Neural progenitor cell (in vitro differentiated cells): Measurements from ENCODE around the gene ADCY9. TPM values are rescaled to one million over a fixed set of nuclear protein-coding genes. Genes with fewer than 3 reads are reported as not detected.
A peak's percentile ranks its signal among the peaks of the same experiment; 100 is the strongest.

Experiments
- DNase-seq: peaks from one replicate; pipeline ENCODE4 v3.0.0-alpha.2; 2016; ENCODE audit warnings: low spot score
- H2AFZ ChIP-seq: fragments of 200-600 bp; sonication (generic); replicated peaks from 2 replicates; pipeline ENCODE4 v1.6.1; 2016; ENCODE audit warnings: antibody characterized with exemption
- H3F3A ChIP-seq: fragments of 200-600 bp; sonication (generic); 2 replicates; pipeline ENCODE4 v1.6.1; 2016; ENCODE audit warnings: antibody characterized with exemption, low read depth
- H3K27ac ChIP-seq: fragments of 200-600 bp; sonication (generic); 2 replicates; pipeline ENCODE4 v1.5.1; 2016; ENCODE audit warnings: mild to moderate bottlenecking
- H3K27me3 ChIP-seq: fragments of 200-600 bp; sonication (generic); 2 replicates; pipeline ENCODE4 v1.6.1; 2016; ENCODE audit warnings: mild to moderate bottlenecking, moderate library complexity
- H3K36me3 ChIP-seq: fragments of 200-600 bp; sonication (generic); 2 replicates; pipeline ENCODE4 v1.5.1; 2016
- H3K4me1 ChIP-seq: fragments of 200-600 bp; sonication (generic); 2 replicates; pipeline ENCODE4 v1.6.1; 2016; ENCODE audit warnings: mixed run types
- H3K4me2 ChIP-seq: fragments of 200-600 bp; sonication (generic); 2 replicates; pipeline ENCODE4 v1.6.1; 2016
- H3K4me3 ChIP-seq: fragments of 200-600 bp; sonication (generic); 2 replicates; pipeline ENCODE4 v1.5.1; 2016
- H3K79me2 ChIP-seq: fragments of 200-600 bp; sonication (generic); 2 replicates; pipeline ENCODE4 v1.6.1; 2016; ENCODE audit warnings: low read depth
- H3K9ac ChIP-seq: fragments of 200-600 bp; sonication (generic); 2 replicates; pipeline ENCODE4 v1.6.1; 2016
- H3K9me3 ChIP-seq: fragments of 200-600 bp; sonication (generic); 2 replicates; pipeline ENCODE4 v1.5.1; 2016; ENCODE audit warnings: low read depth
- H4K20me1 ChIP-seq: fragments of 200-600 bp; sonication (generic); 2 replicates; pipeline ENCODE4 v1.6.1; 2016; ENCODE audit warnings: low read depth
- H3K27ac Mint-ChIP-seq: 3 replicates; pipeline ENCODE4 v1.8.0; 2021; ENCODE audit warnings: mixed read lengths
- H3K27me3 Mint-ChIP-seq: 2 replicates; pipeline ENCODE4 v1.8.0; 2022; ENCODE audit warnings: low read depth, mild to moderate bottlenecking, inconsistent platforms, moderate library complexity, mixed read lengths; ENCODE audit not compliant: insufficient read depth
- H3K36me3 Mint-ChIP-seq: 3 replicates; pipeline ENCODE4 v1.8.0; 2021; ENCODE audit warnings: mixed read lengths
- H3K4me1 Mint-ChIP-seq: 3 replicates; pipeline ENCODE4 v1.8.0; 2021; ENCODE audit warnings: mixed read lengths
- H3K4me3 Mint-ChIP-seq: 3 replicates; pipeline ENCODE4 v1.8.0; 2021; ENCODE audit warnings: mild to moderate bottlenecking, moderate library complexity, mixed read lengths
- H3K9me3 Mint-ChIP-seq: 3 replicates; pipeline ENCODE4 v1.8.0; 2020; ENCODE audit warnings: mixed read lengths
- EZH2 ChIP-seq: fragments of 200-600 bp; sonication (generic); IDR thresholded peaks from 2 replicates; pipeline ENCODE4 v1.6.1; 2017; ENCODE audit warnings: antibody characterized with exemption, mild to moderate bottlenecking, moderate library complexity
- EZH2phosphoT487 ChIP-seq: fragments of 200-600 bp; sonication (generic); IDR thresholded peaks from 2 replicates; pipeline ENCODE4 v1.6.1; 2017; ENCODE audit warnings: antibody characterized with exemption
- total RNA-seq: library from RNA; depleted of rRNA; stranded (reverse); fragments of >200 nt; gene quantifications from 2 replicates; pipeline ENCODE4 v1.2.3, GENCODE V29; 2015; ENCODE audit warnings: low replicate concordance
- TF ChIP-seq, protein P1 (sequence below): fragments of 200-600 bp; sonication (generic); IDR thresholded peaks from 2 replicates; pipeline ENCODE4 v1.5.1; 2017; ENCODE audit warnings: antibody characterized with exemption, mild to moderate bottlenecking

Gene ADCY9
- total RNA-seq, 1 donor from 2014 or later, result 1.2 TPM

DNA sequence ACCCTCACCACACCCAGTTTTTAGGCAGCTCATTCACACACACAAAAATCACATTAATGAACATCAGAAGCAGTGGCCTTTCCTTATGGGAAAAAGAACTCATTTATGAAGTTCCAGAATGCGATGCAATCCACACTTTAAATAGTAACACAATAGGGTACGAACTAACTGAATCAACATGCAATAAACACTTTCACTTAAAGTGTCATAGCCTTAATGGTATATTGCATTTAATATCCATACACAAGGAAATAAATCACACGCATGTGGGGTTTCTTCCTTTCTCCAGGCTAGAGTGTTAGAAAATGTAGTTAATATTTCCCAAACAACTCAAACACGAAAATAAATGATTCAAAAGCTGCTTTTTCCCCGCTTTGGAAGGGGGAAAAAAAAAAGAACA, 19.7 kb downstream of the ADCY9 start:
- H3K27ac Mint-ChIP-seq, result no peak overlapping the region
- H3K4me2 ChIP-seq, result no peak overlapping the region

DNA sequence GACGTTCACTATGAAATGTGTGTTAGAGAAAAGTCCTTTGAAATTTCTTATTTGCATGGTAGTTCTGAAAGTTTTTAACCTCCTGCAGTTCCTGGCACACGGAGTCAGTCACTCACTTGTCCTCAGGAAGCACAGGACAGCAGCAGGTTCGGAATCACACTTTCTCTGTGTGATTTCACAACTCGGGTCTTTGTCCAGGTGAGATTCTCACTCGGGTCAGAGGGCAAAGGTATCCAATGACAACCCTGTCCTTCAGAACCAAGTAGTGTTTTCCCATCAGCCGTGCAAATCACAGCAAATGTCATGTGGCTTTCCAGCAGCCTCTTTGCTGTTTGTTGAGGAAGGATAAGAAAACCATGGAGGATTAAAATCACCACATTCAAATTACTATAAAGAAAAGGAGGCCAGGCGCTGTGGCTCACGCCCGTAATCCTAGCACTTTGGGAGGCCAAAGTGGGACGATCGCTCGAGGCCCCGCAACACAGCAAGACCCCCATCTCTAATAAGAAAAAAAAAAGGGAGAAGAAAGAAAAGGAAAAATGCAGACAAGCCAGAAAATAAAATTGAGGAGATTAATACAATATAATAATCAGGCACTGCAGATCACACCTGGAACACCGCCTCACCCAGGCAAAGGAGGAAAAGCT, 22.0 kb downstream of the ADCY9 start:
- peaks cover 19% of the 10 kb centered on the region for H3K4me1 ChIP-seq
- Mint-ChIP-seq H3K27me3 (no peaks in the 10 kb centered on the region), H3K4me1 (peaks cover 25% of the 10 kb centered on the region), H3K9me3 (no peaks in the 10 kb centered on the region), H3K27ac (peak overlapping the region; percentile 7), H3K36me3 (no peaks in the 10 kb centered on the region), H3K4me3 (no peak overlapping the region)
- H3K9ac ChIP-seq, result no peak overlapping the region
- H3K36me3 ChIP-seq, result no peaks in the 10 kb centered on the region
- DNase-seq, result peak; percentile 18
- no peak overlapping the region for H3K4me3 ChIP-seq
- no peaks in the 10 kb centered on the region for H3K27me3 ChIP-seq
- H3K79me2 ChIP-seq, result no peaks in the 10 kb centered on the region
- no peak overlapping the region for H3K4me2 ChIP-seq
- H3K9me3 ChIP-seq, result no peaks in the 10 kb centered on the region
- H2AFZ ChIP-seq, result no peak overlapping the region
- no peaks in the 10 kb centered on the region for H4K20me1 ChIP-seq
- H3K27ac ChIP-seq, result no peak overlapping the region
- no peaks in the 10 kb centered on the region for H3F3A ChIP-seq
- TF ChIP-seq EZH2 (no peak), EZH2phosphoT487 (no peak)
- TF ChIP-seq, protein P1, sequence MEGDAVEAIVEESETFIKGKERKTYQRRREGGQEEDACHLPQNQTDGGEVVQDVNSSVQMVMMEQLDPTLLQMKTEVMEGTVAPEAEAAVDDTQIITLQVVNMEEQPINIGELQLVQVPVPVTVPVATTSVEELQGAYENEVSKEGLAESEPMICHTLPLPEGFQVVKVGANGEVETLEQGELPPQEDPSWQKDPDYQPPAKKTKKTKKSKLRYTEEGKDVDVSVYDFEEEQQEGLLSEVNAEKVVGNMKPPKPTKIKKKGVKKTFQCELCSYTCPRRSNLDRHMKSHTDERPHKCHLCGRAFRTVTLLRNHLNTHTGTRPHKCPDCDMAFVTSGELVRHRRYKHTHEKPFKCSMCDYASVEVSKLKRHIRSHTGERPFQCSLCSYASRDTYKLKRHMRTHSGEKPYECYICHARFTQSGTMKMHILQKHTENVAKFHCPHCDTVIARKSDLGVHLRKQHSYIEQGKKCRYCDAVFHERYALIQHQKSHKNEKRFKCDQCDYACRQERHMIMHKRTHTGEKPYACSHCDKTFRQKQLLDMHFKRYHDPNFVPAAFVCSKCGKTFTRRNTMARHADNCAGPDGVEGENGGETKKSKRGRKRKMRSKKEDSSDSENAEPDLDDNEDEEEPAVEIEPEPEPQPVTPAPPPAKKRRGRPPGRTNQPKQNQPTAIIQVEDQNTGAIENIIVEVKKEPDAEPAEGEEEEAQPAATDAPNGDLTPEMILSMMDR, result no peak

More for the DNA sequence above, 19.7 kb downstream of the ADCY9 start:
- Histone ChIP-seq H3K36me3 (no peaks in the 10 kb centered on the region), H3K4me3 (no peak overlapping the region), H4K20me1 (no peaks in the 10 kb centered on the region), H3F3A (no peaks in the 10 kb centered on the region), H3K4me1 (peaks cover 7% of the 10 kb centered on the region), H3K27me3 (no peaks in the 10 kb centered on the region), H3K79me2 (no peaks in the 10 kb centered on the region), H3K27ac (no peak overlapping the region), H3K9ac (no peak overlapping the region), H2AFZ (no peak overlapping the region), H3K9me3 (no peaks in the 10 kb centered on the region)
- no peak overlapping the region for H3K4me3 Mint-ChIP-seq
- peaks cover 13% of the 10 kb centered on the region for H3K4me1 Mint-ChIP-seq
- no peaks in the 10 kb centered on the region for H3K36me3 Mint-ChIP-seq
- no peaks in the 10 kb centered on the region for H3K27me3 Mint-ChIP-seq
- TF ChIP-seq, protein P1, result no peak
- TF ChIP-seq EZH2phosphoT487 (no peak), EZH2 (no peak)
- no peak for DNase-seq
- no peaks in the 10 kb centered on the region for H3K9me3 Mint-ChIP-seq

- no peak overlapping the region for H3K9ac ChIP-seq
- Mint-ChIP-seq H3K36me3 (no peaks in the 10 kb centered on the region), H3K4me3 (no peak overlapping the region), H3K27ac (no peak overlapping the region), H3K4me1 (peaks cover 25% of the 10 kb centered on the region), H3K9me3 (no peaks in the 10 kb centered on the region), H3K27me3 (no peaks in the 10 kb centered on the region)
- no peak overlapping the region for H3K27ac ChIP-seq
- no peaks in the 10 kb centered on the region for H4K20me1 ChIP-seq
- no peak overlapping the region for H2AFZ ChIP-seq
- H3K79me2 ChIP-seq, result no peaks in the 10 kb centered on the region
- H3F3A ChIP-seq, result no peaks in the 10 kb centered on the region
- H3K4me3 ChIP-seq, result no peak overlapping the region
- H3K27me3 ChIP-seq, result no peaks in the 10 kb centered on the region
- no peak for TF ChIP-seq EZH2
- no peak for TF ChIP-seq EZH2phosphoT487
- TF ChIP-seq, protein P1, result no peak
- no peak overlapping the region for H3K4me2 ChIP-seq
- H3K9me3 ChIP-seq, result no peaks in the 10 kb centered on the region
- H3K36me3 ChIP-seq, result no peaks in the 10 kb centered on the region
- H3K4me1 ChIP-seq, result peaks cover 19% of the 10 kb centered on the region
- no peak for DNase-seq
Measured at GRCh38 chr16:4093495-4094126, 22.6 kb downstream of the ADCY9 start.
